ENCODE measurements around the gene CMIP.

The CMIP gene

DNA sequence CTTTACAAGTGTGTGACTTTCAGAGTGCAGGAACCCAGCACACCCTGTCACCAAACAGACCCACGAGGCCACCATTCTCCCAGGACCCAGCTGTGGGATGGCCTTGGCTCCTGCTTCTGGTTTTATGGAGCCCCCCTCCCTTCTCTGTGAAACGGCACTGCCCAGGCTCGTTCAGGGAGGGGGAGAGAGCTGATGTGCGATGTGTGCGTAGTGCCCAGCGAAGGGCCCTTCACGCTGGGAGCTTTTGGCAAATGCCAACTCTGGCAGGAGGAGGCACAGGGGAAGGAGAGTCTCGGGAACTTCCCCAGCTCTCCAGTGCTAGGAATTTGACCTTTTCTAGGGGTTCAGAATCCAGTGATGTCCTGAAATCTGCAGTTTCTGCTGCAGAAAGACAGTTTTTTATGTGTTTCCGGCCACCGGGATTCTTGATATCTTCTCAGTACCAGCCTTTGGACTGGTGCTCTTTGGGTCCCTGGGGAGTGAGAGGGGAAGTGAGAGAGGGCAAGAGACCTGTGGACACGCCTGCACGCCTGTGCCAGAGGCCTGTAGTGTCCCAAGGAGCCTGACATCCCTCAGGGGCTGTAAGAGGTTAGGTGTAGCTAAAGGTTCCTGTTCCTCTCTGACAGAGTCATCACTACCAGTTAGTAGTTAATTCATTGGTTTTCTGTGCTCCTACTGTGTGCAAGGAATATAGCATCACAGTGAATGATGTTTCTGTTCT is 45.1 kb downstream of the CMIP start:
- POLR2A ChIA-PET: no interaction called here

DNA sequence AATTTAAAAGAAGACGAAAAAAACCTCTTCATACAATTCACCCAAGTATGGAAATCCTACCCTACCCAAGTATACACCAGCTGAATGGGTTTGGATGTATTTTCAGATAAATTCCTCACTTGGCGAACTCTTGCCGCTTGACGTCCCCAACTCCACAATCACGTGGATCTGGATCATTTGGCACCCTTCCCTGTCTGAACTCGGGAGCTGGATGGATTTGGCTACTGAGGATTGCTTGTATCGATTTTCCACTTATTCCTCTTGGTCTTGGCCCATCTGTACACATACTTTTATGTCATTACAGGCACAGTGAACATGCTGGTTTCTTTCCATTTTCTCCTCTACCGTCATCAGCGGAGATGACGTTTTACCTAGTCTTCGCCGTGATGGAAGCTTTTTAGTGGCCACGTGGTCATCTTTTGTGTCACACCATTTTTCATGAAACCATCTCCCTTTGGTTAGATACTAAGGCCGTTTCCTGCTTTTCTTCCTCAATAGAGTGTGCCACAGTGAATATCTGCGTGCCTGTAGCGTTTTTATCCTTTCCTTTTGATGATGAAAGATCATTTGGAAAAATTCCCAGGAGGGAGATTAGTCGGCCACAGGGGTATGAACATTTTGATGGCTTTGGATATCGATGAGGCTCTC is 47.1 kb downstream of the CMIP start:
- POLR2A ChIA-PET: no interaction called here
- no peak for TF ChIP-seq SUZ12 (IDR thresholded peaks at IDR 0.05)
- CTCF ChIA-PET: no interaction called here
- no peak for DNase-seq (ENCODE audit: extremely low spot score)

More for the DNA sequence above, 45.1 kb downstream of the CMIP start:
- CTCF ChIA-PET: no interaction called here
- DNase-seq (ENCODE audit: extremely low spot score): no peak
- TF ChIP-seq ZNF384 (IDR thresholded peaks at IDR 0.05): no peak
- TF ChIP-seq HDGF (IDR thresholded peaks at IDR 0.05; ENCODE audit: borderline replicate concordance): no peak
- no peak for TF ChIP-seq ARNT (IDR thresholded peaks at IDR 0.05)

DNA sequence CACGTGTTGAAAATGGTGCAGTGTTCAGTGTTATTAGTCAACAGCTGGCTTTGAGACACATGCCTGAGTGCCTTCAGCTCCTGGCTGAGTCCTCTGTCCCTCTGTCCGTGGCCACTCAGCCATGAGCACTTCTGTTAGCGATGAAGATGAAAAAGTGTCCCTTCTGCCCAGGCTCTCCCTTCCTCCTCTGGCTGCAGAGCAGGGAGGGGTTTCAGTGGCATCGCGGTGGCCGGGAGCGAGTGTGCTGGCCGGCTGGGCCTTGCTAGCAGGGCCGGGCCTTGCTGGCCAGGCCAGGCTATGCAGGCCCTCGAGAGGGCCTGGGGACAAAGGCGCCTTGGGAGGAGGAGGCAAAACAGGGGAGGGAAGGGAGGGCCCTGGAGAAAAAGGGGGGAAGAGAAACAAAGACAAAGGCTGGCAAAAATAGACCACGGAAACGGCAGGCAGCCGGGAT is 47.7 kb downstream of the CMIP start:
- DNase-seq (ENCODE audit: extremely low spot score): no peak
- POLR2A ChIA-PET: no interaction called here
- TF ChIP-seq ZNF384 (IDR thresholded peaks at IDR 0.05): no peak
- no peak for TF ChIP-seq ARNT (IDR thresholded peaks at IDR 0.05)
- no peak for TF ChIP-seq NFRKB (IDR thresholded peaks at IDR 0.05)
- TF ChIP-seq ELF4 (IDR thresholded peaks at IDR 0.05): no peak
- no peak for TF ChIP-seq HDGF (IDR thresholded peaks at IDR 0.05; ENCODE audit: borderline replicate concordance)
- TF ChIP-seq CTBP1 (IDR thresholded peaks at IDR 0.05; ENCODE audit: borderline replicate concordance): no peak
- TF ChIP-seq TARDBP (IDR thresholded peaks at IDR 0.05): no peak
- TF ChIP-seq L3MBTL2 (conservative IDR thresholded peaks at IDR 0.05): no peak
- no peak for TF ChIP-seq FOXM1 (IDR thresholded peaks at IDR 0.05; ENCODE audit: borderline replicate concordance)
- no peak for TF ChIP-seq SP1 (IDR thresholded peaks at IDR 0.05)
- no peak for TF ChIP-seq FOXA1 (IDR thresholded peaks at IDR 0.05)
- TF ChIP-seq LEF1 (IDR thresholded peaks at IDR 0.05; ENCODE audit: borderline replicate concordance): no peak
- no peak for TF ChIP-seq SUZ12 (IDR thresholded peaks at IDR 0.05)
- TF ChIP-seq, protein P1, sequence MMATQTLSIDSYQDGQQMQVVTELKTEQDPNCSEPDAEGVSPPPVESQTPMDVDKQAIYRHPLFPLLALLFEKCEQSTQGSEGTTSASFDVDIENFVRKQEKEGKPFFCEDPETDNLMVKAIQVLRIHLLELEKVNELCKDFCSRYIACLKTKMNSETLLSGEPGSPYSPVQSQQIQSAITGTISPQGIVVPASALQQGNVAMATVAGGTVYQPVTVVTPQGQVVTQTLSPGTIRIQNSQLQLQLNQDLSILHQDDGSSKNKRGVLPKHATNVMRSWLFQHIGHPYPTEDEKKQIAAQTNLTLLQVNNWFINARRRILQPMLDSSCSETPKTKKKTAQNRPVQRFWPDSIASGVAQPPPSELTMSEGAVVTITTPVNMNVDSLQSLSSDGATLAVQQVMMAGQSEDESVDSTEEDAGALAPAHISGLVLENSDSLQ (IDR thresholded peaks at IDR 0.05): no peak
- TF ChIP-seq BHLHE40 (IDR thresholded peaks at IDR 0.05; ENCODE audit: borderline replicate concordance): no peak
- TF ChIP-seq FOXK2 (IDR thresholded peaks at IDR 0.05): no peak
- CTCF ChIA-PET: no interaction called here

DNA sequence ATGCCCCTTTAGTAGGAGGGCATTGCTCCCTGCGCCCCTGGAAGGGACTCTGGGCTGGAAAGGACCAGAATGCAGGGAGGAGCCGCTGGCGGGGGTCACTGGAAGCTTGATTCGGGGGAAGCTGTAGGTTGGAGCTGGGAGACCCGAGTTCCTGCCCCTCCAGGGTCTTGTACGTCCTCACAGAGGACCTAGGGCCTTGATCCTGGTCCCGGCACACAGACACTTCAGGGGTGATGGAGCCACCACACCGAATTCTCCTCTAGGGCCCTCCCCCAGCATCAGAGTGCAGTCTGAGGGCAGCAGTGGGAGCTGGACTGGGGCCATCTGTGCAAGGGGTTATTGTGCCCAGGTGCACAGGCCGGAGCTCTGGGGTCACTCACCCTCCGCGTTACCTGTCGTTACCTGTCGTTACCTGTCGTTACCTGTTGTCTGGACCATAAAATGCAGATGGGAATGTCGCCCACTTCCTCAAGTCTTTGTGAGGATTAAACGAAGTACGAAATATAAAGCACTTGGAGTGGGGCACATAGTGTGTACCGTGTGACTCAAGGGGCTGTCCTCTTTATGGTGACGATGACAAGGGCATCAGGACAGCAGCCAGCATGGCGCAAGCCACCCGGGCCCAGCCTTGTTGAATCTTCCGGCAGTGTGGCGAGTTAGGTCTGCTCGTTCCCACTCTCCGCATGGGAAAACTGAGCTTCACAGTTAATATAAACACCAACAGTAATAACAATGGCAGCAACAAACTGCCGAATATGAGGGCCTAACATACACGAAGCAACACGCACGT is 48.6 kb downstream of the CMIP start:
- TF ChIP-seq, protein P1 (IDR thresholded peaks at IDR 0.05): no peak
- no peak for TF ChIP-seq SP1 (IDR thresholded peaks at IDR 0.05)
- TF ChIP-seq BHLHE40 (IDR thresholded peaks at IDR 0.05; ENCODE audit: borderline replicate concordance): no peak
- TF ChIP-seq NFRKB (IDR thresholded peaks at IDR 0.05): no peak
- TF ChIP-seq FOXM1 (IDR thresholded peaks at IDR 0.05; ENCODE audit: borderline replicate concordance): no peak
- TF ChIP-seq ZNF384 (IDR thresholded peaks at IDR 0.05): no peak
- TF ChIP-seq CTBP1 (IDR thresholded peaks at IDR 0.05; ENCODE audit: borderline replicate concordance): no peak
- TF ChIP-seq TARDBP (IDR thresholded peaks at IDR 0.05): no peak
- TF ChIP-seq SUZ12 (IDR thresholded peaks at IDR 0.05): no peak
- no peak for TF ChIP-seq ELF4 (IDR thresholded peaks at IDR 0.05)
- TF ChIP-seq LEF1 (IDR thresholded peaks at IDR 0.05; ENCODE audit: borderline replicate concordance): no peak
- TF ChIP-seq FOXA1 (IDR thresholded peaks at IDR 0.05): no peak
- TF ChIP-seq L3MBTL2 (conservative IDR thresholded peaks at IDR 0.05): no peak
- TF ChIP-seq FOXK2 (IDR thresholded peaks at IDR 0.05): no peak
- no peak for TF ChIP-seq HDGF (IDR thresholded peaks at IDR 0.05; ENCODE audit: borderline replicate concordance)
- TF ChIP-seq ARNT (IDR thresholded peaks at IDR 0.05): no peak
- ChIA-PET CTCF (interaction anchor here (1.6 kb wide), 1 partner anchor 10 kb away, joined by 4 read pairs; no protein-coding TSS in a partner anchor), POLR2A (no interaction called here)
- DNase-seq (ENCODE audit: extremely low spot score): no peak

DNA sequence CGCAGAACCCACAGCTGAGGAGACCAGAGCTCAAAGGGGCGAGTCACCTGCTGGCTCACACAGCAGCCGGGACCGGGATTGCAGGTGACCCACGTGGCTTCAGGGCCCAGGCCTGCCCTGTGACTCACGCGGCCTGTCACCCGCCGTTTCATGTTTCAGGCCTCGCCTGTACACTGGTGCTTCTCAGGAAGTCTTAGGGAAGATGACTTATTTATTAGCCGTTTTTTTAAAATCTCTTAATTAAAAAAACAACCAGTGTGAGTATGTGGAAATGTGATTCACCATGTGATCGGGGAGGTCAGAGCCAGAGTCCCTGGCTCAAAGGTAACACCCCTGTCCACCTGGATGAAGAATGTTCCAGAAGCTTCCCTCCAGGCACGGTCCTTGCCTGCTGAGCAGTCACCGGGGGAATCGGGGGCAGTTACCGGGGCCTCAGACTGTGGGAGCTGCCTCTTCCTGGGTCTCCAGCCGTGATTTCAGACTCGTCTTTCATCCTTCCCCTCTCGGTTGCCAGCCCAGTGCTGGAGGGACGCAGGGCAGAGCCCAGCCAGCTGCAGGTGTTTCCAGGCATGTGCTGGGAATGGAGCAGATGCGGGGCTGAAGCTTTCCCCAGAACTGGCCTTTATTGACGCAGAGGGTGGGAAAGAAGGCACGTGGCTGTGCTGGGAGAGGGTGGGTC is 49.3 kb downstream of the CMIP start:
- DNase-seq (ENCODE audit: extremely low spot score): peak; percentile 56
- ChIA-PET CTCF (interaction anchor here (1.6 kb wide), 1 partner anchor 11 kb away, joined by 4 read pairs; no protein-coding TSS in a partner anchor), POLR2A (no interaction called here)
- TF ChIP-seq ELF4 (IDR thresholded peaks at IDR 0.05): no peak
- no peak for TF ChIP-seq FOXM1 (IDR thresholded peaks at IDR 0.05; ENCODE audit: borderline replicate concordance)
- TF ChIP-seq ARNT (IDR thresholded peaks at IDR 0.05): no peak
- no peak for TF ChIP-seq BHLHE40 (IDR thresholded peaks at IDR 0.05; ENCODE audit: borderline replicate concordance)
- no peak for TF ChIP-seq L3MBTL2 (conservative IDR thresholded peaks at IDR 0.05)
- no peak for TF ChIP-seq FOXK2 (IDR thresholded peaks at IDR 0.05)
- no peak for TF ChIP-seq HDGF (IDR thresholded peaks at IDR 0.05; ENCODE audit: borderline replicate concordance)
- TF ChIP-seq TARDBP (IDR thresholded peaks at IDR 0.05): no peak
- TF ChIP-seq FOXA1 (IDR thresholded peaks at IDR 0.05): no peak
- no peak for TF ChIP-seq SP1 (IDR thresholded peaks at IDR 0.05)
- no peak for TF ChIP-seq CTBP1 (IDR thresholded peaks at IDR 0.05; ENCODE audit: borderline replicate concordance)
- no peak for TF ChIP-seq LEF1 (IDR thresholded peaks at IDR 0.05; ENCODE audit: borderline replicate concordance)
- no peak for TF ChIP-seq ZNF384 (IDR thresholded peaks at IDR 0.05)
- TF ChIP-seq, protein P1 (IDR thresholded peaks at IDR 0.05): no peak
